Measurements from ENCODE around the gene GALNT4. TPM values are rescaled to one million over a fixed set of nuclear protein-coding genes. Genes with fewer than 3 reads are reported as not detected.

Gene GALNT4
- 11.7 TPM for total RNA-seq

- peak; percentile 93 for DNase-seq (ENCODE audit: low spot score)
Observed at GRCh38 chr12:89524541-89525304, at the start of gene GALNT4. TSS of gene GALNT4 (minus strand) at chr12:89524796. CDS start at chr12:89524549, 247 bp downstream.

DNA sequence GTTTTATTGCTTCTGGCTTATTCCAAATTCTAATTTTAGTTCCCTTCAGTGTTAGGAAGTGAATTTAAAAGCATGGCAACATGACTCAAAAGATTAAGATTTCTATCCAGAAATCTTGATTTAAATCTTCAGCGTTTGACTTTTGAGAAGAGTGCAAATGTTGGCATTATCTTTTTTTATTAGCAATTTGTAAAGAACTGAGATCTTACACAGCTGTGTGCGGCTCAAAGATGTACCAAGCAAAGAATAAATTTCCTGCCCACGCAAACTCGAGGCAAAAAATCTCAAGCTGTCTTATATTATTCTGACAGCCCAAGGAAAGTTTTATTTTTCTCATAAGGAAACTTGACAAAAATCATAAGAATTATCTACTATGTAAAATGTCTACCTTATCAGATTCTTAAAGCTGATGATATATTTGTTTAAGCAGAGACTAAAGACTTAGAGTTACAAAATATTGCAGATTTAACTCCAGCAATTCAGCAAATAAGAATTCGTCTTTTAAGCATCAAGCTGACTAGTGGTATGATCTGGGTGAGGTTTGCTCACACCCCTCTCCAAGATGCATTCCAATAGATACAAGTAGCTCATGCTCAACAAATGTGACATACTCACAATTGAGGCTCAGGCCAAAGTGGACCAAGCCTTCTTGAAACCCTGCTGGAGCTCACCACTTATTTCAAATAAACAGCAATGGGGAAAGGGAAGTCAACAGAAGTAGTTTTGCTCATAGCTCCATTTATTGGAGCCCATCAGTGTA lies 48.6 kb upstream of the GALNT4 start:
- no peak for DNase-seq (ENCODE audit: low spot score)

DNA sequence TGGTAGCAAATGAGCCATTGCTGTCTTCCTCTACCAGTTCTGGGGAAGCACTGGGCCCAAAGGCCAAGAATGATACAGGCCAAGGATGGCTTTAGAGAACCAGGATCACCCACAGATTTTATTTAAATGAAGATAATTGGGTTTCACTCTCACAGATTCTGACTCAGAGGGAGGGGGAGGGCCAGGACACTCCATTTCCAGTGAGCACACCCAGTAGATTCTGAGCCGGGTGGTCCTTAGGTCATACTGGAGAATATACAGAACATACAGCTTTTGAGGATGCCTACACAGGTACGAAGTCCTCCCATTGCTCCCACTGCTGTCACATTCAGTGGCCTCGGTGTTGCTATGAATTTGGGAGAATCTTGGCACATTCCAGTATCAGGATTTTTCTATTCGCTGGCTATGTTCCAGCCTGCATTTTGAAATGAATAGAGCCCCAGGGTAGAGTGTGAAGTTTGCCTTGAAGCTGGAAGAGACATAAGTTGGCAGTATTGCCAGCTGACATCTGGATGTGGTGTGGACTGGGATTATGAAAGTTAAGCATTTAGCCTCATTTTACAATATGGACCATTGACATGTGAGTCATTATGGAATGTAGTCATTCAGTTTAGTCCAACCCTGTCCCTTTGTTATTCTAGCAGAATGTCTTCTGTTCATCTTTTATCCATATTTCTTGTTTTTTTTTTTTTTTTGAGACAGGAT lies 47.0 kb upstream of the GALNT4 start:
- DNase-seq (ENCODE audit: low spot score) = no peak

- DNase-seq (ENCODE audit: low spot score) = no peak
Observed at GRCh38 chr12:89568484-89568883, 43.9 kb upstream of the GALNT4 start.

- no peak for DNase-seq (ENCODE audit: low spot score)
Observed at GRCh38 chr12:89567691-89568239, 43.2 kb upstream of the GALNT4 start.

DNA sequence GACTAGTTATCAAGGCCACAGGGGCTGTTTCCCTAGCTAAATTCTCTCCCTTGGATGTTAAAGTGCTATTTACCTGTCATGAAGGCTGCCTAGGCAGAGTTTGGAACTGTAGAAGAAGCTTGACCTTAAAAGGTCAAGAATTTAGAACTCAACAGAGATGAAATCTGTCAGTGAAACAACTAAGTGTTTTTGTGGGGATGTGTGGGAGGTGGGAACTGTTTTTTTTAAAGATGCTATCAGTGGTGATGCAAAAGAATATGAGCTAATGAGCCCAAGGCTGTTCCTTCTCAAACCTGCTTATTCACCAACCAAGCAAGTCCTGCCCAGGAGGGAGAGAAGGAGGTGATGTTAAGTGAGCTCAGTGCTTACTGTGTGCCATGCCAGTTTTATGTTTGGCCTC lies 42.0 kb upstream of the GALNT4 start:
- DNase-seq (ENCODE audit: low spot score) = no peak

DNA sequence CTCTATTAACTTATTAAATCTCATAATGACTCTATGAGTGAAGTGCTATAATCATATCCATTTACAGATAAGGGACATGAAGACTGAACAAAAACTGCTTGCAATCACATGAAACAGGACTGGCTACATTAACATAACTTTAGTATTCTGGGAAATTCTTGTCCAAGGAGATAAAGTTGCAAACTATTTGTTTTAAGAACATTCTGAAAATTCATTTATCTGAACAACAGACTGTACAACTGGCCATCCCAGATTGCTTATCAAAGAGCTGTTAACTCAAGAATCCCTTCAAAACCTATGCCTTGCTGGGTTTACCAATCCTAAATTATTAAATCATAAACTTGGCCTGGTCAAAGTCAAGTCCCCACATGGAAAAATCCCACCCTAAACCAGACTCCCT lies 40.4 kb upstream of the GALNT4 start:
- no peak for DNase-seq (ENCODE audit: low spot score)

DNA sequence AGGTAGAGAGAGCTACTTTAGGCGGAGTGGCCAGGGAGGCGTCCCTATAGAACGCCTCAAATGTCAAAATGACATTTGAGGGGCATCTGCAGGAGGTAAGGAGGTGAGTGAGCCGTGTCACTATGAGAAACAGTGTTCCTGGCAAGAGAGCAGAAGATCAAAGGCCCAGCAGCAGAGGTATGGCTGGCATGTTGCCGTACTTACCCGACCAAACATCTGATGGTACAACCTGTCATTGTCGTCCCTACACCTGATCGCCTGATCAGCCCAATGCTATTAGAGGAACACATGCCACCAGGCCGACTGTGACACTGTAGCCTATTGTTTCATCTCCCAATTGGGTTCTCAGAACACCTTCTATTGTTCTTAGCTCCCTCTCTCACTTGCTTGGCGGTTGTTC lies 35.2 kb upstream of the GALNT4 start:
- no peak for DNase-seq (ENCODE audit: low spot score)

- no peak for DNase-seq (ENCODE audit: low spot score)
Observed at GRCh38 chr12:89556976-89557375, 32.4 kb upstream of the GALNT4 start.

DNA sequence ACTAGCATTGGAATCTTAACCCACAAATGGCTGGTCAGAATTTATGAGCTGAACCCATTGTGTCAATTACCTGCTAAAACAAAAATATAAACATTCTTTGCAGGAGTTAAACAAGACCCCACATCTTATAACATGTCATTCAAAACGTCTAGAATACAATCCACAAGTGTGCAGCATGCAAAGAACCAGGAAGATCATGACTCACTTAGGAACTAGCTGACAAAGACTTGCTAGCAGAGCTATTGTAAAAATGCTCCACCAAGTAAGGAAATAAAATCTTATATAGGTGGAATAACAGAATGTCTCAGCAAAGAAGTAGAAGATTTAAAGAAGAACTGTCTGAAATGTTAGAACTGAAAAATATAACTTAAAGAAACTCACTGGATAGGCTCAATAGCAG lies 27.8 kb upstream of the GALNT4 start:
- DNase-seq (ENCODE audit: low spot score) = no peak

GRCh38 chr12:89551747-89552146 lies 27.2 kb upstream of the GALNT4 start:
- DNase-seq (ENCODE audit: low spot score) = no peak

GRCh38 chr12:89547101-89547500 lies 22.5 kb upstream of the GALNT4 start:
- DNase-seq (ENCODE audit: low spot score) = no peak

DNA sequence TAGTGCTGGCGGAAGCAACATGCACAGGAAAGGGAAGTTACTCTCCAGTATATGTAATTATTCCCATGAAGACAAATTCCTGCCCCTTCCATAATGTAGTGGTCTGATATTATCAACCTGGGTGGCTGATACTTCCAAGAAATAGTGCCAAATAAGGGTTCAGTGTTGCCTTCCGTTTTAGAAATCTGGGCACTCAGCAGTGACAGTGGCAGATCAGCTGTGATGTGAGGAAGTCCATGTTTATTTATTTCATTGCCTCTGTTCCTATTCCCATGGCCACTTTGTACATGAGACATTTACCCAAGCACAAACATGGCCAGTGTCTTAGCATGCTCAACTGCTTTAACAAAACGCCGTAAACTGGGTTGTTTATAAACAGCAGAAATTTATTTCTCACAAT lies 21.6 kb upstream of the GALNT4 start:
- no peak for DNase-seq (ENCODE audit: low spot score)

DNA sequence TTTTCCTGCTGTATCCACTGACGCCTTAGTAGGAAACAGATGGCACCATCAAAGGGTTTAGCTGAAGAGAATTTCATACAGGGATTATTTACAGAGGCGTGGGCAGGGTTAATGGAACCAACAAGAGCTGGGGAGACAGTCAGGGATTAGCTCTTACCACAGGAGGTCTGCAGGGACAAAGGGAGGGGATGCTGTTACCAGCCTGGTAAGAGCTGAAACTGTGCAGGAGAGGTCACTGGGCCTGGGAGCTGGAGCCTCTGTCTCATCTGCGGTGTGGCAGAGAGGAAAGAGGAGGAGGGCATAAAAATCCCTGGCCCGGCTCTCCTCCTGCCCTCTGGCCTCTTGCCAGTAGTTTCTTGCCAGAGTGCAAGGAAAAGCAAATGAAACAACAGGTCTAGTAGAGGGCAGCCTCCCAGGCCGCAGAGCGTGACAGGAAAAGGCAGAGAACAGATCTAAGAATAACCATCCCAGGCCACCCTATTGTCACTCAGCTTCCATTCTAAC lies 20.1 kb upstream of the GALNT4 start:
- DNase-seq (ENCODE audit: low spot score) = peak; percentile 55

DNA sequence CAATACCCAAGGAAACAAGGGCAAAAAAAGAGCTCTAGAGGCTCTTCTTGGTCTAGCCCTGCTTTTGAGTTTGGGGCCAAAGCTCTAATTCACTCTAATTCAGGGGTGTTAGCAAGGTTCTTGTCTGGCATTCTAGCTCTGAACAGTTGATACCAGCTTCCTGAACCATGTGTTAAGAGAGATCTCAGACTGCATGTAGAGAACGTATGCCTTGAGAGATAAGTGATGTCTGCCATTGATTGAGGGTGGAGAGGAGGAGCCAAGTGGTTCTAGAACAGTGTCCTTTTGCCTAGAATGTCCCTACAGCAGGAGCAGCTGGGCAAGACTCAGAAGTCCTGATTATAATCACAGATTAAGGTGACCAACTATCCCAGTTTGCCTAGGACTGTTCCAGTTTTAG lies 19.4 kb upstream of the GALNT4 start:
- DNase-seq (ENCODE audit: low spot score) = no peak

DNA sequence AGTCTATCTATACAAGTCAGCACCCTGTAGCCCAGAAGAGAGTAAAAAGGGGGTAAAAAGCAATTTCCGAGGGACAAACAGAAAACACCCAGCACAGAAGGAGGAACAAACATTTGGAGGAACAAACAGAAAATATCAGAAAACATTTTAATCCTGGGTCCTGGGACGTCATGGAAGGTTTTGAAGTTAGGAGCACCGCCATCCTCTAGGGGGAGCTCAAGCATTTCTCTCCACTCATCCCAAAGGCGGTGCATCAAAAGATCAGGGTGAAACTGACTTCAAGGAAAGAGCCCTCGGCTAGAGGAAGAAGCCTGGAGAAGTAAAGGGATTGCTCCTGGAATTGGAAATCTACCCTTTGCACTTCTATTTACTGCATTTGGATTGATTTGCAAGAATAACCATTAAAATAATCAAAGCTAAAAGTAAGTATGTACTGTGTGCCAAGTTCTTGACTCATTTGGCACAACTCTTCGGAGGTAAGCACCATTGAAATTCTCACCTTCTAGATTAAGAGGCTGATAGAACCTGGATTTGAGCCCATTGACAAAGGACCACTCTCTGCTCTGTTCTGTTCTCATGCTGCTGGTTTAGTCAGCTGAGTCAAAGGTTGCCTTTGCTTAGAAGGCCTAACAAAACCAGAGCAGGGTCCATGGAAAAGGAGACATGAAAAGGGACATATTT lies 18.5 kb upstream of the GALNT4 start:
- peak; percentile 77 for DNase-seq (ENCODE audit: low spot score)

- no peak for DNase-seq (ENCODE audit: low spot score)
Observed at GRCh38 chr12:89542236-89542635, 17.6 kb upstream of the GALNT4 start.

DNA sequence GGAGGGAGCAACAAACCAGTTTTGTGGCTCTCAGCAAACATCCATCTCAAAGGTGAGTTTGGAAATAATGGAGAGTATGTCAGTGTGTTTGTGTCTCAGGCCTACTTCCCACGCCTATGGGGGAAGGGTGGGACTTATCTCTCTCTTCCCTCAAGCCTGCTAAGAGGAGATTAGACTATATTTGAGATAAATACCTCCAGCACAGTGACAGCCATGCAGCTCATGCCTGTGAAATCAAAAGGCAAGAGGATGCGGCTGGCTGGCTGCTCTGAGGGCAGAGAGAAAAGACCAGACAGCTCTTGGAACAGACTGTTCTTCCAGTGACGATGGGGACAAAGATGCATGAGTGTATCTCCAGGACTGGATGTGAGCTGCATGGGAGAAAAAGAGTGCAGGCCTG lies 16.0 kb upstream of the GALNT4 start:
- DNase-seq (ENCODE audit: low spot score) = no peak

DNA sequence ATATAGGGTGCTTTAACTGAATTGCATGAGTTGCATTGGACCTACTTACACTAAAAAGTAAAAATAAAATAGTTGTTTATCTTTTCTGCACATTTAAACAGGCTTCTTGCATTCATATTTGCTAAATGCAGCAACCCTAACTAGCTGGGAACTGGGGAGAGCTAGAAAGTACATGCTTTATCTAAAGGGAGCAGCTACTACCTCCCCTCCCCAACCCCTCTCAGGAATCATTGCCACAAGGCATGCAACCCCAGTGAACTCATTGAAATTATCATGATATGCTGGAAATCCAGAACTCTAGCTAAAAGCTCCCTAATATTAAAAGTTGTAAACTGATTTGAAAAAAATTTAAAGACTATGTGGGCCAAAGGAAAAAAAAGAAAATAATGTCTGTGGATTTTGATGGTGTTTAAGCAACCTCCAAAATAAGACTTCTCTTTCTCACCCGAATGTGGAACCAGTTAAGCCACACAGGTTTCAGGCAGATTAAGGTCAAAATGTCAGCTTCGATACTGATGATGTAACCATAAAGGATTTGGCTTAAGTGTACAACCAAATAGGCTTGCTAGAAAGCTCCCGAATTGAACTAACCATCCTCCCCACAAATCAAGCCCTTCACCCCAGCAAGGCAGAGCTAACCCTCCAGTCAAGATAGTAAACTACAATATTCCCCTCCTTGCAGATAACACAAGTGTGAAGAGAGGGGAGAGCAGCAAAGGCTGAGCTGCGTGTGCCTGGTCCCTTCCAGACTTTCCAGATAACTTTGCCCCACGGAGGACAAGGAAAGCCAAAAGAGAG lies 15.0 kb upstream of the GALNT4 start:
- DNase-seq (ENCODE audit: low spot score) = no peak

DNA sequence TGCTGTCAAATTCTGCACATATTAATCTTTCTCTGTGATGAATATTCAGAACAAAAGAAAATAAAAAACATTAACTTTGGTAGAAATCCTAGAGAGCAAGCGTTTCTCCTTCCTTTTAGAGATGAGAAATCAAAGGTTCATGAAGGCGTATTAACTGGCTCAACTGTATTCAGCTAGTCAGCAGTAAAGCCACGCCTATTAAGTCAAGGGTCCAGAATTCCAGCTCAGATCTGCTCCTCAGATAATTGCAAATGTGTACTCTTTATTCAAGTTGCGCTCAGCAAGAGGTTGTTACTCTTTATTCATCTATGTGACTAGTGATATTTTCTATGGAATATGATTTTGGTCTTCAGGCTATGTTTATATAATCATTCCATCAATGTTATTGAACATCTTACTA lies 14.3 kb upstream of the GALNT4 start:
- no peak for DNase-seq (ENCODE audit: low spot score)

DNA sequence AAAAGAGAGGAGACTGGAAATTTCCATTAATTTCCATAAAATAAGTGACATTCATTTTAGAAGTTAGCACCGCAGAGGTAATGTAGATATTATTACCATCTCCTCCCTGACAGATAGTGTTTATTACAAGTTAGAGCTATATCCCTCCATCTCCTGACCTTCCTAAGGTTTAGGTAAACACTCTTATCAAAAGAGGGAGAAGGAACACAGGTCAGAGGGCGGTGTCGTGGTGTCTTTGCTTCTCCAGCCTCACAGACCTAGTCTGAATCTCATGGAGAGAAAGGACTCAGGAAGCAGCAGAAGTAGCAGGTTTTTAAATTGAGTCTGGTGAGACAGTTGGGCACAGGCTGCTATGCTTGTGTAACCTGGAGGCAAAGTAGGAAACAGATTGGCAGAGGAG lies 12.8 kb upstream of the GALNT4 start:
- DNase-seq (ENCODE audit: low spot score) = no peak

Data from ureter (tissue), 1 donor.